Stomach (tissue), 4 donors: ENCODE results near the gene MAPKAPK5.

Source experiments
- EP300 ChIP-seq: sonication (generic); formaldehyde crosslinking; IDR thresholded peaks from one replicate; pipeline ENCODE4 v1.6.1; 2017; ENCODE audit warnings: antibody characterized with exemption
- POLR2A ChIP-seq, 4 donors: fragments of 450-650 bp; IDR thresholded peaks; one replicate each; pipeline ENCODE4 v1.6.1; 2016; ENCODE audit warnings: antibody characterized with exemption in 4 of 4, control low read depth in 2 of 4, mild to moderate bottlenecking in 1 of 4, moderate library complexity in 1 of 4
- POLR2AphosphoS5 ChIP-seq, 3 donors: sonication (generic); formaldehyde crosslinking; IDR thresholded peaks; one replicate each; pipeline ENCODE4 v1.6.1; 2016; ENCODE audit warnings: antibody characterized with exemption in 3 of 3
- TF ChIP-seq, protein P1 (sequence below), 7 experiments: fragments of 450-650 bp in 4 of 7; fragments of 200-600 bp in 3 of 7; sonication (generic) in 3 of 7; IDR thresholded peaks; one replicate each; pipeline ENCODE4 v1.5.1; 2016 to 2019; ENCODE audit warnings: antibody characterized with exemption in 7 of 7, control low read depth in 2 of 7, mild to moderate bottlenecking in 1 of 7

GRCh38 chr12:111826992-111827391 lies 15.0 kb upstream of the MAPKAPK5 start:
- no peak for TF ChIP-seq POLR2AphosphoS5 (IDR thresholded peaks at IDR 0.05)
- TF ChIP-seq, protein P1, sequence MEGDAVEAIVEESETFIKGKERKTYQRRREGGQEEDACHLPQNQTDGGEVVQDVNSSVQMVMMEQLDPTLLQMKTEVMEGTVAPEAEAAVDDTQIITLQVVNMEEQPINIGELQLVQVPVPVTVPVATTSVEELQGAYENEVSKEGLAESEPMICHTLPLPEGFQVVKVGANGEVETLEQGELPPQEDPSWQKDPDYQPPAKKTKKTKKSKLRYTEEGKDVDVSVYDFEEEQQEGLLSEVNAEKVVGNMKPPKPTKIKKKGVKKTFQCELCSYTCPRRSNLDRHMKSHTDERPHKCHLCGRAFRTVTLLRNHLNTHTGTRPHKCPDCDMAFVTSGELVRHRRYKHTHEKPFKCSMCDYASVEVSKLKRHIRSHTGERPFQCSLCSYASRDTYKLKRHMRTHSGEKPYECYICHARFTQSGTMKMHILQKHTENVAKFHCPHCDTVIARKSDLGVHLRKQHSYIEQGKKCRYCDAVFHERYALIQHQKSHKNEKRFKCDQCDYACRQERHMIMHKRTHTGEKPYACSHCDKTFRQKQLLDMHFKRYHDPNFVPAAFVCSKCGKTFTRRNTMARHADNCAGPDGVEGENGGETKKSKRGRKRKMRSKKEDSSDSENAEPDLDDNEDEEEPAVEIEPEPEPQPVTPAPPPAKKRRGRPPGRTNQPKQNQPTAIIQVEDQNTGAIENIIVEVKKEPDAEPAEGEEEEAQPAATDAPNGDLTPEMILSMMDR (IDR thresholded peaks at IDR 0.05) = no peak
- no peak for TF ChIP-seq POLR2A (IDR thresholded peaks at IDR 0.05)
- TF ChIP-seq EP300 = no peak
